HUES6 (cell line): ENCODE measurements around the gene DEPDC4.

Experiments used
- H3K27ac ChIP-seq: 2 replicates; pipeline ENCODE4 v1.7.0; 2013; ENCODE audit warnings: low read depth, mild to moderate bottlenecking, low read length, inconsistent platforms
- H3K27me3 ChIP-seq: 2 replicates; pipeline ENCODE4 v1.6.1; 2013; ENCODE audit warnings: low read length; ENCODE audit not compliant: control insufficient read depth, insufficient read depth
- H3K36me3 ChIP-seq: 2 replicates; pipeline ENCODE4 v1.6.1; 2013; ENCODE audit warnings: low read length; ENCODE audit not compliant: control insufficient read depth, insufficient read depth
- H3K4me1 ChIP-seq: 2 replicates; pipeline ENCODE4 v1.6.1; 2013; ENCODE audit warnings: low read length; ENCODE audit not compliant: control insufficient read depth, insufficient read depth
- H3K4me3 ChIP-seq: 2 replicates; pipeline ENCODE4 v1.5.1; 2013; ENCODE audit warnings: low read depth, low read length
- H3K9ac ChIP-seq: one replicate; pipeline ENCODE4 v1.6.1; 2013; ENCODE audit warnings: mild to moderate bottlenecking, low read length
- H3K9me3 ChIP-seq: 2 replicates; pipeline ENCODE4 v1.6.1; 2013; ENCODE audit warnings: low read depth, low read length; ENCODE audit not compliant: control insufficient read depth, insufficient read depth

The DEPDC4 gene

DNA sequence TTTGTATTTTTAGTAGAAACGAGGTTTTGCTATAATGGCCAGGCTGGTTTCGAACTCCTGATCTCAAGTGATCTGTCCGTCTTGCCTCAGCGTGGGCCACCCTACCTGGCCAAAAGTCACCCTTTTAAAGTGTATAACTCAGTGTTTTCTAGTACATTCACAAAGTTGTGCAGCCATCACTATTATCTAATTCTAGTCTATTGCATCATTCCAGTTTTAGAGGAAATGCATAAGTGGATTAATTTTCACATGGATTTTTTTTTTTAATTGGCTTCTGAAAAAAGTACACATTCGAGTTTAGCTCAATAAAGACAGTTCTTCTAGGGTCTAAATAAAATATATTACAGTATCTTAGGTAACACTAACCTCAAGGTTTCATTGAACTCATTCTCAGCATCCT is 3.7 kb downstream of the DEPDC4 start:
- Histone ChIP-seq H3K27me3 (no peaks in the 10 kb centered on the region), H3K4me1 (no peaks in the 10 kb centered on the region), H3K9ac (no peak overlapping the region), H3K36me3 (peaks cover 3% of the 10 kb centered on the region; the same call in 1 of the 2 replicates), H3K4me3 (no peak overlapping the region), H3K27ac (no peak overlapping the region), H3K9me3 (no peaks in the 10 kb centered on the region)

DNA sequence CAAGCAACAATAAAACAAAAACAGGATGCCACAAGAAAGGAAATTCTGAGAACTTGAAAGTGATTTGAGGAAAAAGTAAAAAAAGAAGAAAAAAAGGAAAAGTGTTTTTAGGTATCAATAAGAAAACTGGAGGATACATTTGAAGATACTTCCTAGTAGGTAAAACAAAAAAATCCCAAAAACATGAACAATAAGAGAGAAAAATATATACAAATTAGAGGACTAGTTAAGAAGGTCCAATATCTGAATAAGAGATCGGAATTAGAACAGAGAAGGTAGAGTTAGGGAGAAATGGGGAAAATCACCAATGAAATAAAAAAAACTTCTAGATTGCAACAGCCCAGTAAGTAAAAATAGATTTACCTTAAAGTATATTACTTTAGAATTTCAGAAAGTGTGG is 8.8 kb downstream of the DEPDC4 start:
- no peak overlapping the region for H3K4me3 ChIP-seq
- H3K4me1 ChIP-seq: no peaks in the 10 kb centered on the region
- H3K9ac ChIP-seq: no peak overlapping the region
- H3K36me3 ChIP-seq: peaks cover 1% of the 10 kb centered on the region; the same call in 1 of the 2 replicates
- no peaks in the 10 kb centered on the region for H3K9me3 ChIP-seq
- no peaks in the 10 kb centered on the region for H3K27me3 ChIP-seq
- no peak overlapping the region for H3K27ac ChIP-seq

DNA sequence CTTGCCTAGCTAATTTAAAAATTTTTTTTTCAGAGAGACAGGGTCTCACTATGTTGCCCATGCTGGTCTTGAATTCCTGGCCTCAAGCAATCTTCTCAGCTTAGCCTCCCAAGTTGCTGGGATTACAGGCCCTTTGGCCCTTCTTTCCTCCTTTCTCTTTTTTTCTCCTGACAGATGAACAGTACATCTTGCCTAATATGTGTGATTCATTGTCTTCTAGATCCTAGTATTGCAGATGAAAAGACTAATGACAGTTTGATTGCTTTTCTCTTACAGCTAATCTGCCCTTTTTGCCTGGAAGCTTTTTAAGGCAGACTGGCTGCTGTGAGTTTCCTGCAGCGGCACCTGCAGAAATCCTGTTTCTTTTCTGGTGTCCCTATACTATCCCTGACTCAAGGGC is 12.0 kb downstream of the DEPDC4 start:
- H3K9ac ChIP-seq: no peak overlapping the region
- H3K9me3 ChIP-seq: no peaks in the 10 kb centered on the region
- H3K4me3 ChIP-seq: no peak overlapping the region
- H3K36me3 ChIP-seq: no peaks in the 10 kb centered on the region; the same call in 1 of the 2 replicates
- no peaks in the 10 kb centered on the region for H3K27me3 ChIP-seq
- H3K27ac ChIP-seq: no peak overlapping the region
- no peaks in the 10 kb centered on the region for H3K4me1 ChIP-seq

DNA sequence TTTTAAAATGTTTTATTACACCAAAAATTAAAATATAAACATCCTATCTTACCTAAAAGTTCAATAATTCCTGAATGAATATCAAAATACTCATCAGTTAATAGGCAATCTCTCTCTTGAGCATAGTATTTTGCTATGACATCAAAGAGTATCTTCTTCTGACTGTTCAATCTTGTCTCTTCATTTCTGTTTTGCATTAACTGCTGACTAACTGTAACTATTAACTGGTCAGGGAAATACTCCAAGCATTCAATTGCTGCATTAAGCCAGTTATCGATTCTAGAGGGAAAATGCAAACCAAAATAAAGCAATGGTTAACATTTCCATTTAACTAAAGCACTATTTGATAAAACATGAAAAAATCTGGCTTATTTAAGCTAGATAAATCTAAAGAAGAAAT is 13.4 kb downstream of the DEPDC4 start:
- Histone ChIP-seq H3K36me3 (no peaks in the 10 kb centered on the region; the same call in 1 of the 2 replicates), H3K4me1 (no peaks in the 10 kb centered on the region), H3K27ac (no peak overlapping the region), H3K9ac (no peak overlapping the region), H3K9me3 (no peaks in the 10 kb centered on the region), H3K4me3 (no peak overlapping the region), H3K27me3 (no peaks in the 10 kb centered on the region)

DNA sequence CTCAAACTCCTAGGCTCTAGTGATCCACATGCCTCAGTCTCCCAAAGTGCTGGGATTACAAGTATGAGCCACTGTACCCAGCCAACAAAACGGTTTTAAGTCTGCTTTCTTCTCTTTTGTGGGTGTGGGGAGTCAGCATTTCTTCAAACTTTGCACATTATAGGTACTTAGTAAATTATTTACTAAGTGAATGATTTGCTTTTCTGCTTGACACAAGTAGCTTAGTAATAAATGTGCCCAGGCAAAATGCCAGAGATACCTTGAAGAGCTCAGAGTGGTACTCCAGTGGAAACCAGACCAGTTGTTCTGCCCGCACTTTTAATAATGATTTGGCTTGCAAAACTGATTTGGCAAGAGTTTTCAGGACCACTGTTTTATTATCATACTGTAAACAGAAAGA is 15.0 kb downstream of the DEPDC4 start:
- no peaks in the 10 kb centered on the region for H3K27me3 ChIP-seq
- H3K36me3 ChIP-seq: no peaks in the 10 kb centered on the region; the same call in 1 of the 2 replicates
- H3K9ac ChIP-seq: no peak overlapping the region
- H3K4me1 ChIP-seq: no peaks in the 10 kb centered on the region
- H3K4me3 ChIP-seq: no peak overlapping the region
- H3K27ac ChIP-seq: no peak overlapping the region
- H3K9me3 ChIP-seq: no peaks in the 10 kb centered on the region

DNA sequence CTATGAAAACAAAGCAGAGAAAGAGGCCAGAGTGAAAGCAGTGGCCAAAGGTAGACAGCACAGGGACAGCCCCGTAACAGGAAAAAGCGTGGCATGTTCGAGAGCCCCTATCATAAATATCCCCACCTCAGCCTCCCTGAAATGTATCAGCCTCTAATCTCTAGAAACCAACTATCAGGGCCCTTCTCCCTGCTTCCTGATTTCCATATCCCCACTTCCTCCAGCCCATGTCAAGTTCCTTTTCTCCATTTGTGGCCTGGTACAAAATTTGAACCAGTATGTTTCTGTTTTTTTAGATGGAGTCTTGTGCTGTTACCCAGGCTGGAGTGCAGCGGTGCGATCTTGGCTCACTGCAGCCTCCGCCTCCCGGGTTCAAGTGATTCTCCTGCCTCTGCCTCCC is 16.9 kb downstream of the DEPDC4 start:
- Histone ChIP-seq H3K9me3 (no peaks in the 10 kb centered on the region), H3K27ac (no peak overlapping the region), H3K9ac (no peak overlapping the region), H3K36me3 (no peaks in the 10 kb centered on the region; the same call in 1 of the 2 replicates), H3K4me3 (no peak overlapping the region), H3K27me3 (no peaks in the 10 kb centered on the region), H3K4me1 (no peaks in the 10 kb centered on the region)

DNA sequence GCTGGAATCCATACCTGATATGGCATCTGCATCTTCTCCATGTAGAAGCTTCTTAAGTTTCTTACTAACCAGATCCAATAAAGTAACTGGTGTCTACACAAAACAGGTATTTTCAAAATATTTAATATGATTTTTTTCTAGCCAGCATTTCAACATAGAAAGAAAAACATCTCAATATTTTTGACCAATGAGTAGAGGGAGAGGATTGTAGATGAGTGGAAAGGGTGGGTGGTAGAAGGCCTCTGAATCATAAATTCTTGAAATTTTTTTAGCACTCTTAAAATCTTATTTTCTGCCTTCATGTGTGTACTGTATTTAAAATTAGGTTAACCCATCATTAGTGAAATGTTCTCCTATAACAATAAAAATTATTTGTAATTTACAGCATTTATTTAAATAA is 18.0 kb downstream of the DEPDC4 start:
- Histone ChIP-seq H3K4me3 (no peak overlapping the region), H3K9me3 (no peaks in the 10 kb centered on the region), H3K4me1 (no peaks in the 10 kb centered on the region), H3K36me3 (no peaks in the 10 kb centered on the region; the same call in 1 of the 2 replicates), H3K9ac (no peak overlapping the region), H3K27ac (no peak overlapping the region), H3K27me3 (no peaks in the 10 kb centered on the region)

DNA sequence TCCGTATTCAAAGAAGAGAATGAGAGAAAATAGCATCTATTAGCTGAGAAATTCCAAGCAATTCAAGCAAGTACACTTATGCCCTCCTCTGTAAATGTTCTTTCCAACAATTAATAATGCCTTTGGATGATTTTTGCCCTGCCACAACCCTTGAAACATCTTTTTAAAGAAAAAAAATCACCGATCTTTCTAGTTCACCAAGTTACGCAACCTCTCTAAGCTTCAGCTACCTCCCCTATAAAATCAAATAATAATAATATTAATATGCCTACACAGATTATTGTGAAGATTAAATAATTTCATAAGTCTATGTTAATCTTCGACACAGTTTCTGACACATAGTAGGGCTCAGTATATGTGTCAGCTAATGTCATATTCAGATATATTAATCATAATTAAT is 19.1 kb downstream of the DEPDC4 start:
- no peaks in the 10 kb centered on the region for H3K9me3 ChIP-seq
- H3K36me3 ChIP-seq: no peaks in the 10 kb centered on the region; the same call in 1 of the 2 replicates
- H3K27me3 ChIP-seq: no peaks in the 10 kb centered on the region
- no peak overlapping the region for H3K9ac ChIP-seq
- H3K27ac ChIP-seq: no peak overlapping the region
- H3K4me3 ChIP-seq: no peak overlapping the region
- no peaks in the 10 kb centered on the region for H3K4me1 ChIP-seq

DNA sequence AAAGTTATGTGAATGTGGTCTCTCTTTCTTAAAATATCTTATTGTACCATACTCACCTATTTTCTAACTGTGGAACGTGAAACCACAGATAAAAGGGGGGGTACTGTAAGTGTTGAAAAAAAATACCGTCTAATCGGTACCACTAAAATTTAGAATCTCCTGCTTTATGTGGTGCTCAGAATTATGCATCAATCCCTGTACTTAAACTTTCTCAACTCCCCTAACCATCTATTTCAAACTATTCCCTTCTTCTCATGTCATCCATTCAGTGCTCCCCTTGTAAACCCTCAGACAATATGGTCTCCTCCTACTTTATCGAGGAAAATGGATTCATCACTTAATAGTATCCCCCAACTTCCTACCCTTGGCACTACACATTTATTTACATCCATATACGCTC is 23.7 kb downstream of the DEPDC4 start:
- Histone ChIP-seq H3K4me1 (no peaks in the 10 kb centered on the region), H3K36me3 (no peaks in the 10 kb centered on the region), H3K4me3 (no peak overlapping the region), H3K27me3 (no peaks in the 10 kb centered on the region), H3K9me3 (no peaks in the 10 kb centered on the region), H3K9ac (no peak overlapping the region), H3K27ac (no peak overlapping the region)

DNA sequence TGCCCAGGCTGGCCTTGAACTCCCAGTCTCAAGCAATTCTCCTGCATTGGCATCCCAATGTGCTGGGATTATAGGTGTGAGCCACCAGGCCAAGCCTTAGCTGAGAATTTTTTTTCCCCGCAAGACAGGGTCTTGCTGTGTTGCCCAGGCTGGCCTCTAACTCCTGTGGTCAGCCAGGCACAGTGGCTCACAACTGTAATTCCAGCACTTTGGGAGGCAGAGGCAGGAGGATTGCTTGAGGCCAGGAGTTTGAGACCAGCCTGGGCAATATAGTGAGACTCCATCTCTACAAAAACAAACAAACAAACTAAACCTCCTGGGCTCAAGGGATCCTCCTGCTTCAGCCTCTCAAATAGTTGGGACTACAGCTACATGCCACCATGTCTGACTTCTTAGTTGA is 27.3 kb downstream of the DEPDC4 start:
- H3K4me3 ChIP-seq: no peak overlapping the region
- no peaks in the 10 kb centered on the region for H3K9me3 ChIP-seq
- H3K4me1 ChIP-seq: peaks cover 1% of the 10 kb centered on the region; the same call in 1 of the 2 replicates
- no peak overlapping the region for H3K27ac ChIP-seq
- no peaks in the 10 kb centered on the region for H3K36me3 ChIP-seq
- no peak overlapping the region for H3K9ac ChIP-seq
- H3K27me3 ChIP-seq: no peaks in the 10 kb centered on the region

DNA sequence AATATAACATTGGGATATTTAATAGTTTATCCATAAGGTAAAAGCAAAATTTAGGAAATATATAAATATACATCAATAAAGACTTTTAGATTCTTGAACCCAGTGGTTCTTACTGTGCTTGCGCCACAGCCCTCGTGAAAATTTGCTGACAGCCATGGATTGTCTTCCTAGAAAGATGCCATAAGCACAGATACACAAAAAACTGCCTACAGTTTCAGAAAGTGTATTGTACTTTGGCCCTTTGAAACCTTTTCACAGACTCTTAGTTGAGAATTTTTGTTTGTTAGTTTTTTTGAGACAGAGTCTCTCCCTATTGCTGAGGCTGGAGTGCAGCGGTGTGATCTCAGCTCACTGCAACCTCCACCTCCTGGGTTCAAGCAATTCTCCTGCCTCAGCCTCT is 28.1 kb downstream of the DEPDC4 start:
- no peaks in the 10 kb centered on the region for H3K9me3 ChIP-seq
- no peak overlapping the region for H3K27ac ChIP-seq
- no peaks in the 10 kb centered on the region for H3K36me3 ChIP-seq
- no peaks in the 10 kb centered on the region for H3K27me3 ChIP-seq
- H3K4me1 ChIP-seq: peaks cover 6% of the 10 kb centered on the region; the same call in 1 of the 2 replicates
- no peak overlapping the region for H3K4me3 ChIP-seq
- no peak overlapping the region for H3K9ac ChIP-seq
